ENCODE data around the gene CHST7. TPM values are rescaled to one million over a fixed set of nuclear protein-coding genes. Genes with fewer than 3 reads are reported as not detected.

The CHST7 gene
- total and polyA plus RNA-seq, 2 of the 13 experiments (the other 11 are each of a cell fraction or from before 2014, with no cell fraction given) = 2.4 to 5.2 TPM

DNA sequence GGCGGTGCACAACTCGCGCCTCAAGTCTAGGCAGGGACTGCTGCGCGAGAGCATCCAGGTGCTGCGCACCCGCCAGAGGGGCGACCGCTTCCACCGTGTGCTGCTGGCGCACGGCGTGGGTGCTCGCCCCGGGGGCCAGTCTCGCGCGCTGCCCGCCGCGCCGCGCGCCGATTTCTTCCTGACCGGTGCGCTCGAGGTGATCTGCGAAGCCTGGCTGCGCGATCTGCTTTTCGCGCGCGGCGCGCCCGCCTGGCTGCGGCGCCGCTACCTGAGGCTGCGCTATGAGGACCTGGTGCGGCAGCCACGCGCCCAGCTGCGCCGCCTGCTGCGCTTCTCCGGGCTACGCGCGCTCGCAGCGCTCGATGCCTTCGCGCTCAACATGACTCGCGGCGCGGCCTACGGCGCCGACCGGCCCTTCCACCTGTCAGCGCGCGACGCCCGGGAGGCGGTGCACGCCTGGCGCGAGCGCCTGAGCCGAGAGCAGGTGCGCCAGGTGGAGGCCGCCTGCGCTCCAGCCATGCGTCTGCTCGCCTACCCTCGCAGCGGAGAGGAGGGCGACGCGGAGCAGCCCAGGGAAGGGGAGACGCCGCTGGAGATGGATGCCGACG is 1.3 kb downstream of the CHST7 start:
- TF ChIP-seq ZNF567 (CRISPR knock-in tag; IDR thresholded peaks at IDR 0.05; ENCODE audit: borderline replicate concordance) (no peak), JDP2 (CRISPR knock-in tag; IDR thresholded peaks at IDR 0.05; ENCODE audit: borderline replicate concordance) (no peak), ZC3H13 (CRISPR knock-in tag; IDR thresholded peaks at IDR 0.05) (0 out of 2 replicates have a peak, but pooled peaks have one; percentile 9), FOXO1 (CRISPR knock-in tag; IDR thresholded peaks at IDR 0.05) (no peak), ZNF232 (CRISPR knock-in tag; IDR thresholded peaks at IDR 0.05; ENCODE audit: borderline replicate concordance) (no peak), KLF16 (CRISPR knock-in tag; IDR thresholded peaks at IDR 0.05) (no peak), HOXA3 (CRISPR knock-in tag; IDR thresholded peaks at IDR 0.05) (0 out of 2 replicates have a peak, but pooled peaks have one; percentile 11), TEAD2 (CRISPR knock-in tag; IDR thresholded peaks at IDR 0.05) (no peak), RFX5 (IDR thresholded peaks at IDR 0.05; ENCODE audit: low read depth, low read length) (no peak), ZBTB38 (CRISPR knock-in tag; IDR thresholded peaks at IDR 0.05) (peak; percentile 79), ZNF761 (CRISPR knock-in tag; conservative IDR thresholded peaks at IDR 0.05) (no peak), GABPB1 (CRISPR knock-in tag; IDR thresholded peaks at IDR 0.05) (no peak)
- TF ChIP-seq, protein P1, sequence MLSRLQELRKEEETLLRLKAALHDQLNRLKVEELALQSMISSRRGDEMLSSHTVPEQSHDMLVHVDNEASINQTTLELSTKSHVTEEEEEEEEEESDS (CRISPR knock-in tag; IDR thresholded peaks at IDR 0.05; ENCODE audit: borderline replicate concordance) = no peak
- TF ChIP-seq, protein P2, sequence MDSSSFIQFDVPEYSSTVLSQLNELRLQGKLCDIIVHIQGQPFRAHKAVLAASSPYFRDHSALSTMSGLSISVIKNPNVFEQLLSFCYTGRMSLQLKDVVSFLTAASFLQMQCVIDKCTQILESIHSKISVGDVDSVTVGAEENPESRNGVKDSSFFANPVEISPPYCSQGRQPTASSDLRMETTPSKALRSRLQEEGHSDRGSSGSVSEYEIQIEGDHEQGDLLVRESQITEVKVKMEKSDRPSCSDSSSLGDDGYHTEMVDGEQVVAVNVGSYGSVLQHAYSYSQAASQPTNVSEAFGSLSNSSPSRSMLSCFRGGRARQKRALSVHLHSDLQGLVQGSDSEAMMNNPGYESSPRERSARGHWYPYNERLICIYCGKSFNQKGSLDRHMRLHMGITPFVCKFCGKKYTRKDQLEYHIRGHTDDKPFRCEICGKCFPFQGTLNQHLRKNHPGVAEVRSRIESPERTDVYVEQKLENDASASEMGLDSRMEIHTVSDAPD (CRISPR knock-in tag; IDR thresholded peaks at IDR 0.05) = no peak
- peak overlapping the region; percentile 46 for H3K27ac ChIP-seq (ENCODE audit: extremely low read length, insufficient read depth, low read length)
- H3K4me2 ChIP-seq (ENCODE audit: low read depth, low read length) = peak overlapping the region; percentile 82
- BruUV-seq (replicated peaks) = no TSS peak
- peaks cover 56% of the 10 kb centered on the region for H3K4me1 ChIP-seq (ENCODE audit: insufficient read depth, low read length)
- in situ Hi-C loops (cut with HindIII; ENCODE audit: extremely low pct_ligation_motif_present, low pct_unique_long_range_greater_than_20kb) = no loop called here
- H3K79me2 ChIP-seq (ENCODE audit: insufficient read depth, low read length) = peaks cover 14% of the 10 kb centered on the region
- ATAC-seq (no peak), FAIRE-seq (no peak), DNase-seq (ENCODE audit: low spot score) (no peak)
- H3K36me3 ChIP-seq (replicated peaks in 1 of 2; ENCODE audit: control insufficient read depth in 1 of 2, insufficient read depth in 2 of 2, low read length in 2 of 2) = no peaks in the 10 kb centered on the region; a peak in 1 of 5 replicates
- H3K9me3 ChIP-seq (ENCODE audit: low read length) = no peaks in the 10 kb centered on the region
- peak overlapping the region; percentile 62 for H3K9ac ChIP-seq (ENCODE audit: insufficient read depth, low read depth, low read length)
- peak overlapping the region; percentile 63 to 80 (median 74) for H3K4me3 ChIP-seq (replicated peaks in 1 of 3; ENCODE audit: insufficient read depth in 1 of 3, low read depth in 2 of 3, low read length in 3 of 3)
- H4K20me1 ChIP-seq (ENCODE audit: insufficient read depth, low read length) = no peaks in the 10 kb centered on the region
- no peaks in the 10 kb centered on the region for H3K27me3 ChIP-seq (ENCODE audit: control insufficient read depth in 1 of 2, insufficient read depth in 2 of 2, low read length in 2 of 2)
- 80% methylated on average over 44 of the region's 90 CpGs for WGBS (ENCODE audit: low lambda C conversion rate)
- intact Hi-C loops (cut with micrococcal nuclease; ENCODE audit: unreplicated experiment) = loop anchor here (5.0 kb wide), 1 partner anchor 67 kb away; no protein-coding TSS in a partner anchor
- H2AFZ ChIP-seq (ENCODE audit: low read length) = no peak overlapping the region
- CTCF ChIA-PET (ENCODE audit: low intra/inter-chr PET ratio, low total read pairs) = no interaction called here
- POLR2A ChIA-PET = no interaction called here

Measured in HepG2 (cell line).